Fibroblast of lung (primary cell): Measurements from ENCODE around the gene ITPR2. TPM values are rescaled to one million over a fixed set of nuclear protein-coding genes. Genes with fewer than 3 reads are reported as not detected.

Experiments
- DNase-seq, 2 donors: peaks; one replicate each; pipeline versions ENCODE4 v3.0.0 to v3.0.0-alpha.2; 2010; ENCODE audit warnings: low read depth in 2 of 2
- H2AFZ ChIP-seq: 2 replicates; pipeline ENCODE4 v1.5.1; 2012; ENCODE audit warnings: low read length, control low read depth, inconsistent platforms
- H3K27ac ChIP-seq: 2 replicates; pipeline ENCODE4 v1.5.1; 2011; ENCODE audit warnings: low read length, control low read depth; ENCODE audit not compliant: insufficient read depth
- H3K27me3 ChIP-seq: 2 replicates; pipeline ENCODE4 v1.5.1; 2011; ENCODE audit warnings: mild to moderate bottlenecking, low read length; ENCODE audit not compliant: control insufficient read depth, insufficient read depth
- H3K36me3 ChIP-seq: 2 replicates; pipeline ENCODE4 v1.5.1; 2011; ENCODE audit warnings: low read length; ENCODE audit not compliant: control insufficient read depth, insufficient read depth
- H3K4me1 ChIP-seq: 2 replicates; pipeline ENCODE4 v1.5.1; 2011; ENCODE audit warnings: low read length; ENCODE audit not compliant: control insufficient read depth, insufficient read depth; ENCODE audit errors: extremely low read depth
- H3K4me2 ChIP-seq: 2 replicates; pipeline ENCODE4 v1.5.1; 2011; ENCODE audit warnings: low read length, control low read depth; ENCODE audit not compliant: insufficient read depth; ENCODE audit errors: extremely low read depth
- H3K4me3 ChIP-seq, 4 experiments: fragments of 200-600 bp in 1 of 4; sonication (generic) in 1 of 4; replicated peaks in 1 of 4; 2 replicates each; pipeline ENCODE4 v1.5.1; 2011 to 2016; ENCODE audit warnings: low read length in 4 of 4, low read depth in 3 of 4, mild to moderate bottlenecking in 3 of 4, control low read depth in 2 of 4, inconsistent platforms in 1 of 4, mixed read lengths in 1 of 4; ENCODE audit not compliant: insufficient read depth in 1 of 4; ENCODE audit errors: control extremely low read depth in 1 of 4
- H3K79me2 ChIP-seq: 2 replicates; pipeline ENCODE4 v1.5.1; 2012; ENCODE audit warnings: mild to moderate bottlenecking, low read length, inconsistent platforms; ENCODE audit not compliant: control insufficient read depth, insufficient read depth
- H3K9ac ChIP-seq: 2 replicates; pipeline ENCODE4 v1.5.1; 2011; ENCODE audit warnings: mild to moderate bottlenecking, low read length, control low read depth; ENCODE audit not compliant: insufficient read depth
- H3K9me3 ChIP-seq: 2 replicates; pipeline ENCODE4 v1.5.1; 2012; ENCODE audit warnings: low read depth, low read length; ENCODE audit not compliant: control insufficient read depth, insufficient read depth
- H4K20me1 ChIP-seq: 2 replicates; pipeline ENCODE4 v1.5.1; 2011; ENCODE audit warnings: low read length; ENCODE audit not compliant: control insufficient read depth, insufficient read depth; ENCODE audit errors: extremely low read depth
- CTCF ChIP-seq, 2 donors: IDR thresholded peaks in 1 of 2; conservative IDR thresholded peaks in 1 of 2; 1 replicate in 1 of 2; 2 replicates in 1 of 2; pipeline ENCODE4 v1.5.1; 2011 to 2012; ENCODE audit warnings: low read length in 2 of 2, control low read depth in 1 of 2, inconsistent platforms in 1 of 2, low read depth in 1 of 2, mild to moderate bottlenecking in 1 of 2
- EZH2 ChIP-seq: IDR thresholded peaks from 2 replicates; pipeline ENCODE4 v1.5.1; 2012; ENCODE audit warnings: low read length, control low read depth, mild to moderate bottlenecking; ENCODE audit errors: missing control alignments
- polyA plus RNA-seq, 2 donors: library from polyadenylated mRNA; depleted of rRNA in 1 of 2; stranded (reverse) in 1 of 2; unstranded in 1 of 2; fragments of >200 nt; gene quantifications; 2 replicates each; pipeline ENCODE4 v1.2.1, GENCODE V29; 2011 to 2012; ENCODE audit warnings: missing spikeins in 1 of 2
- total RNA-seq: library from RNA; depleted of rRNA; stranded (reverse); fragments of >200 nt; gene quantifications from 2 replicates; pipeline ENCODE4 v1.2.1, GENCODE V29; 2014

The ITPR2 gene
- total and polyA plus RNA-seq, 2 donors (not counting 1 experiment from before 2014, with no cell fraction given): 5.1 to 24.6 TPM

DNA sequence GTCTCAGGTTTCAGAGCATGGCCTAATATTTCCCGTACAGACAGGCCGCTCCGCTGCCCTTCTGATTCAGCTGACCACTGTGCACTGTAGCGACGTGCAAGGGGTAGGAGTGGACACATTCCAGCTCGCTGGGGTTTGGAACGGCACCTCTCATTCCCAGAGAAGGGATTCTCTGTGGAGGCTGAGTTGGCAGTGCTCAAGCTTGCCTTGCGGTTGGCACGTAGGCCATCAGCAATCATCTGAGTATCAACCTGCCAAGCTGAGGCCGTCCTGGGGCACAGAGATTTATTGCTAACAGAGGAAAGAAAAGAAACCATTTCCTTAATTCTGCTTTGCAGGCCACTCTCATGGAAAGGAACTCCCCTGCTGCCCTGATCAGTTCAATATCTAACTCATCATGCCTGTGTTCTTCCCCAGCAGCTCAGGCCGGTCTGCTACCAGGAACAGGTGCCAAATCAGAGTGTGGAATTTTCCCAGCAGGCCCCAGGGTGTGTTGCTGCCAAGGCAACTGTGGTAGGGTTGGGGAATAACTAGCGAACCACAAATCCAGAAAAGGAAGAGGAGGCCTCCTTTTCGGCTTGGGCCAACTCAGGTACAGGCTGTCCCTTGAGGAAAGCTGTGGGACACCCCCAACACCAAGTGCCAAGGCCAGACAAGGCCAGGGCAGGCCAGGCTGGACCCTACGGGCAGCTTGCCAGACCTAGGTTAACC, 545.2 kb downstream of the ITPR2 start:
- TF ChIP-seq EZH2 (no peak), CTCF (conservative IDR thresholded peaks at IDR 0.05 in 1 of 2, IDR thresholded peaks at IDR 0.05 in 1 of 2; ENCODE audit: low read depth in 1 of 2, low read length in 2 of 2) (no peak)
- Histone ChIP-seq H3K36me3 (no peaks in the 10 kb centered on the region), H3K79me2 (no peaks in the 10 kb centered on the region), H3K9me3 (no peaks in the 10 kb centered on the region), H3K4me1 (no peaks in the 10 kb centered on the region), H3K9ac (no peak overlapping the region), H2AFZ (peak overlapping the region; percentile 16), H3K4me2 (peak overlapping the region; percentile 29), H3K4me3 (no peak overlapping the region), H4K20me1 (no peaks in the 10 kb centered on the region), H3K27me3 (no peaks in the 10 kb centered on the region), H3K27ac (no peak overlapping the region)
- DNase-seq: peak; percentile 41 to 95

Other genes with a start within 250 kb of the ITPR2 start
- gene INTS13, start 104.8 kb upstream of the ITPR2 start, total RNA-seq: 33.0 and 34.9 TPM in 2 replicates
- 28.0 and 29.2 TPM in 2 replicates for gene INTS13, start 104.8 kb upstream of the ITPR2 start, polyA plus RNA-seq
- gene FGFR1OP2, start 105.3 kb upstream of the ITPR2 start, total RNA-seq: 51.1 and 60.8 TPM in 2 replicates
- 31.2 and 36.4 TPM in 2 replicates for gene FGFR1OP2, start 105.3 kb upstream of the ITPR2 start, polyA plus RNA-seq
- 92.2 and 156 TPM in 2 replicates for gene TM7SF3, start 181.2 kb upstream of the ITPR2 start, total RNA-seq
- gene TM7SF3, start 181.2 kb upstream of the ITPR2 start, polyA plus RNA-seq: 72.2 and 85.3 TPM in 2 replicates
- 39.0 and 52.5 TPM in 2 replicates for gene MED21, start 189.4 kb upstream of the ITPR2 start, total RNA-seq
- 45.5 and 49.9 TPM in 2 replicates for gene MED21, start 189.4 kb upstream of the ITPR2 start, polyA plus RNA-seq
- not detected in 2 replicates for gene C12orf71, start 249.4 kb upstream of the ITPR2 start, total RNA-seq
- not detected in 2 replicates for gene C12orf71, start 249.4 kb upstream of the ITPR2 start, polyA plus RNA-seq